ENCODE data around the gene MICB.

DNA sequence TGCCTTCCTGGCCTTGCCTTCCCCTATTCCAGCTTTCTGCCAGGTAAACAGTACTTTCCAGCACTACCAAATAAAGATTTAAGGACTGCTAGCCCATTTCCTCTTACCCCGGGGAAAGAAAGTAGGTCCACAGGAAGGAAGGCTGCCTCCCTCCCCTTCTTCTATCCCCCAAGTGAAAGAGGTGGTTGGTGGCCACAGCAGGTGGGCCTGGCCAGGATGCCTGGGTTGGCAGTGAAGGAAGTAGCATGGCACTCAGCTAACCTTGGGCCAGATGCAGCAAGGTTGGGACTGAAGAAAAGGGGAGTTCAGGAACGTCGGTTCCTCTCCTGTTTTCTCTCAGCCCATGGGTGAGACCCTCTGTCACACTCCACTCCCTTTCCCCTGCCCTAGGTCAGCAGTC is 58.4 kb downstream of the MICB start:
- TF ChIP-seq POLR2AphosphoS5 (IDR thresholded peaks at IDR 0.05) (no peak), CTCF (IDR thresholded peaks at IDR 0.05) (no peak), POLR2A (IDR thresholded peaks at IDR 0.05) (no peak)

Measured in breast epithelium (tissue), 3 donors.